H9 (cell line): ENCODE measurements around the gene DOCK9. TPM values are rescaled to one million over a fixed set of nuclear protein-coding genes. Genes with fewer than 3 reads are reported as not detected.

ENCODE experiments used
- DNase-seq: peaks from one replicate; pipeline ENCODE4 v3.0.0-alpha.2; 2017
- H2AFZ ChIP-seq: one replicate; pipeline ENCODE4 v1.6.1; 2013; ENCODE audit warnings: mild to moderate bottlenecking, low read length, control low read depth, moderate library complexity
- H2AK5ac ChIP-seq: 2 replicates; pipeline ENCODE4 v1.6.1; 2013; ENCODE audit warnings: low read length, control low read depth, mixed read lengths; ENCODE audit not compliant: insufficient read length
- H2BK120ac ChIP-seq: one replicate; pipeline ENCODE4 v1.6.1; 2013; ENCODE audit warnings: low read depth, mild to moderate bottlenecking, low read length, control low read depth, inconsistent platforms; ENCODE audit not compliant: poor library complexity, severe bottlenecking
- H2BK12ac ChIP-seq: 2 replicates; pipeline ENCODE4 v1.6.1; 2013; ENCODE audit warnings: low read length, control low read depth, mixed read lengths, low read depth; ENCODE audit not compliant: insufficient read length
- H2BK15ac ChIP-seq: 2 replicates; pipeline ENCODE4 v1.6.1; 2013; ENCODE audit warnings: low read depth, low read length, control low read depth
- H2BK20ac ChIP-seq: one replicate; pipeline ENCODE4 v1.6.1; 2013; ENCODE audit warnings: low read depth, mild to moderate bottlenecking, low read length, control low read depth, inconsistent platforms; ENCODE audit not compliant: poor library complexity, severe bottlenecking
- H2BK5ac ChIP-seq: 2 replicates; pipeline ENCODE4 v1.6.1; 2013; ENCODE audit warnings: low read length, control low read depth, mixed read lengths; ENCODE audit not compliant: insufficient read length
- H3K14ac ChIP-seq: 2 replicates; pipeline ENCODE4 v1.6.1; 2013; ENCODE audit warnings: low read length, control low read depth; ENCODE audit not compliant: insufficient read depth
- H3K18ac ChIP-seq: 2 replicates; pipeline ENCODE4 v1.6.1; 2013; ENCODE audit warnings: low read depth, mild to moderate bottlenecking, mixed read lengths, low read length, control low read depth; ENCODE audit not compliant: insufficient read length
- H3K23ac ChIP-seq: 2 replicates; pipeline ENCODE4 v1.6.1; 2013; ENCODE audit warnings: low read length, control low read depth, mixed read lengths, low read depth; ENCODE audit not compliant: insufficient read length
- H3K23me2 ChIP-seq: 2 replicates; pipeline ENCODE4 v1.6.1; 2013; ENCODE audit warnings: low read depth, mild to moderate bottlenecking, mixed read lengths, low read length, control low read depth; ENCODE audit not compliant: insufficient read length, poor library complexity, severe bottlenecking
- H3K27ac ChIP-seq: 2 replicates; pipeline ENCODE4 v1.5.1; 2013; ENCODE audit warnings: low read length, control low read depth, mixed read lengths, low read depth; ENCODE audit not compliant: insufficient read length
- H3K27me3 ChIP-seq: 2 replicates; pipeline ENCODE4 v1.6.1; 2013; ENCODE audit warnings: low read length, control low read depth, inconsistent platforms; ENCODE audit not compliant: insufficient read depth
- H3K4ac ChIP-seq: 2 replicates; pipeline ENCODE4 v1.6.1; 2013; ENCODE audit warnings: low read depth, mild to moderate bottlenecking, control low read depth, inconsistent platforms, low read length, moderate library complexity
- H3K4me1 ChIP-seq: 2 replicates; pipeline ENCODE4 v1.6.1; 2013; ENCODE audit warnings: low read length, control low read depth, inconsistent platforms; ENCODE audit not compliant: insufficient read depth
- H3K4me2 ChIP-seq: 2 replicates; pipeline ENCODE4 v1.6.1; 2013; ENCODE audit warnings: low read length, control low read depth, mixed read lengths; ENCODE audit not compliant: insufficient read length, insufficient read depth
- H3K56ac ChIP-seq: 2 replicates; pipeline ENCODE4 v1.6.1; 2013; ENCODE audit warnings: low read depth, mild to moderate bottlenecking, mixed read lengths, low read length, control low read depth; ENCODE audit not compliant: insufficient read length
- H3K79me1 ChIP-seq: 2 replicates; pipeline ENCODE4 v1.6.1; 2013; ENCODE audit warnings: low read depth, mild to moderate bottlenecking, moderate library complexity, low read length, control low read depth, inconsistent platforms; ENCODE audit not compliant: insufficient read depth, poor library complexity, severe bottlenecking
- H3K79me2 ChIP-seq: 2 replicates; pipeline ENCODE4 v1.6.1; 2013; ENCODE audit warnings: low read length, control low read depth, inconsistent platforms; ENCODE audit not compliant: insufficient read depth
- H3K9ac ChIP-seq: 2 replicates; pipeline ENCODE4 v1.6.1; 2013; ENCODE audit warnings: low read length, control low read depth, mixed read lengths; ENCODE audit not compliant: insufficient read length; ENCODE audit errors: extremely low read depth
- H3K9me3 ChIP-seq: one replicate; pipeline ENCODE4 v1.6.1; 2013; ENCODE audit warnings: low read depth, low read length, inconsistent platforms; ENCODE audit not compliant: control insufficient read depth
- H3T11ph ChIP-seq: one replicate; pipeline ENCODE4 v1.6.1; 2013; ENCODE audit warnings: mild to moderate bottlenecking, low read length, control low read depth, inconsistent platforms
- H4K20me1 ChIP-seq: one replicate; pipeline ENCODE4 v1.6.1; 2013; ENCODE audit not compliant: control insufficient read depth, insufficient read length, insufficient read depth
- H4K5ac ChIP-seq: 2 replicates; pipeline ENCODE4 v1.6.1; 2013; ENCODE audit warnings: low read depth, mild to moderate bottlenecking, mixed read lengths, low read length, control low read depth; ENCODE audit not compliant: insufficient read length
- H4K8ac ChIP-seq: replicated peaks from 2 replicates; pipeline ENCODE4 v1.6.1; 2013; ENCODE audit warnings: low read length, control low read depth, mixed read lengths, low read depth; ENCODE audit not compliant: insufficient read length
- H4K91ac ChIP-seq: 2 replicates; pipeline ENCODE4 v1.6.1; 2013; ENCODE audit warnings: low read depth, mild to moderate bottlenecking, moderate library complexity, mixed read lengths, low read length, control low read depth; ENCODE audit not compliant: insufficient read length
- H3K27ac Mint-ChIP-seq, 3 experiments: 2 replicates in 2 of 3; 3 replicates in 1 of 3; pipeline ENCODE4 v1.8.0; 2020 to 2021; ENCODE audit warnings: mixed read lengths in 3 of 3, mild to moderate bottlenecking in 1 of 3, moderate library complexity in 1 of 3
- H3K27me3 Mint-ChIP-seq: 2 replicates; pipeline ENCODE4 v1.8.0; 2021; ENCODE audit warnings: low read depth, mild to moderate bottlenecking, moderate library complexity, mixed read lengths
- H3K36me3 Mint-ChIP-seq, 3 experiments: 2 replicates in 2 of 3; 3 replicates in 1 of 3; pipeline ENCODE4 v1.8.0; 2020 to 2021; ENCODE audit warnings: low read depth in 3 of 3, mixed read lengths in 3 of 3; ENCODE audit not compliant: insufficient read depth in 1 of 3
- H3K4me1 Mint-ChIP-seq, 2 experiments: 2 replicates each; pipeline ENCODE4 v1.8.0; 2020; ENCODE audit warnings: mixed read lengths in 2 of 2
- H3K4me3 Mint-ChIP-seq, 2 experiments: 2 replicates in 1 of 2; 3 replicates in 1 of 2; pipeline ENCODE4 v1.8.0; 2020 to 2021; ENCODE audit warnings: mild to moderate bottlenecking in 2 of 2, mixed read lengths in 2 of 2, moderate library complexity in 1 of 2
- H3K9me3 Mint-ChIP-seq, 2 experiments: 2 replicates in 1 of 2; 3 replicates in 1 of 2; pipeline ENCODE4 v1.8.0; 2020; ENCODE audit warnings: mild to moderate bottlenecking in 2 of 2, mixed read lengths in 2 of 2, moderate library complexity in 1 of 2
- CTCF ChIP-seq: fragments of 200-600 bp; sonication (generic); conservative IDR thresholded peaks from 3 replicates; pipeline ENCODE4 v1.8.0; 2021; ENCODE audit warnings: antibody characterized with exemption, mild to moderate bottlenecking
- WGBS: extraction: QIAGEN DNeasy Blood & Tissue Kit; methylation state at CpG from one replicate; pipeline ENCODE4 v1.1.7; 2013; ENCODE audit warnings: missing lambda C conversion rate, low lambda C conversion rate, mixed read lengths; ENCODE audit not compliant: insufficient read length; ENCODE audit errors: extremely low coverage; 5-methylcytosine and 5-hydroxymethylcytosine counted together
- total RNA-seq: library from RNA; stranded (reverse); gene quantifications from 2 replicates; pipeline ENCODE4 v1.2.1, GENCODE V29; 2021

DOCK9 gene
- total RNA-seq, 1 experiment from 2014 or later, result 23.0 TPM

DNA sequence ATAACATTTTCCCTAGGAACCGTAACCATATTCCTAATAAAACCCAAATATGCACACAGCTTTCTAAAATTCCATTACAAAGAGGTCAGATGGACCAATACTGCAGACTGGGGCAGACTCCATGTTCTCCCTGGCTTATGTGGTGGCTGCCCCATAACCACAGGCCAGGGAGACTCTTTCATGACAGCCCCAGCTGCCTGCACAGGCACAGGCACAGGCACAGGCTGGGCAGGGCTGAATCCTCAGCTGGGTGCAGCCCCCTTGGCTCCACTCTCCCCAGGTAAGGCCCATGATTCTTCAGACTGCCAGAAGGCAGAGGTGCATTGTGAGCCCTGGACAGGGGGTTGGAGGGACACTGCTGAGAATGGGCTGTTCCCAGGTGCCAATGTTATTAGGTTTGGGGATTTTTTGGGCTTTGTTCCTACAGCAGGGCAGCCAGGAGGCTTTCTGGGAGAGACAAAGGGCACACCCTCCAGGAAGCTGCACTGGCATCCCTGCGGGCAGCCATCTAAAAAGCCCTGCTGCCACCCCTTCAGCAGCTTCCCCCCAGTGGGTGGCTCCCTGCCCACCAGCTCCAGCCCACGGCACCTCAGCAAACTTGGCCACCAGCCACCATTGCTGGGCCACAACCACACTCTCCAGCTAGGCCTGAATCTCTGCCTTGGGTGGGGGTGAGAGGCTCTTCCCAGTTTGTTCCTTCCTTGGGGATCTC lies 20.0 kb downstream of the DOCK9 start:
- no peak overlapping the region for H3K4ac ChIP-seq
- WGBS, result no CpG with 5 or more reads among the region's 3 CpGs
- no peak overlapping the region for H3T11ph ChIP-seq
- H2BK120ac ChIP-seq, result no peak overlapping the region
- no peak overlapping the region for H3K23ac ChIP-seq
- Mint-ChIP-seq H3K27me3 (no peaks in the 10 kb centered on the region), H3K4me3 (no peak overlapping the region), H3K36me3 (no peaks in the 10 kb centered on the region), H3K4me1 (peaks cover 18 to 26% of the 10 kb centered on the region in 2 experiments), H3K9me3 (no peaks in the 10 kb centered on the region), H3K27ac (peak overlapping the region in 1 of 3 experiments; percentile 59; a peak in 1 of 7 replicates)
- no peak overlapping the region for H2BK5ac ChIP-seq
- no peak overlapping the region for H3K4me2 ChIP-seq
- H4K8ac ChIP-seq, result no peak overlapping the region
- H4K20me1 ChIP-seq, result peaks cover 3% of the 10 kb centered on the region
- H3K9ac ChIP-seq, result no peak overlapping the region
- H3K9me3 ChIP-seq, result no peaks in the 10 kb centered on the region
- H3K14ac ChIP-seq, result peak overlapping the region; percentile 32; the same call in 1 of the 2 replicates
- no peak overlapping the region for H3K56ac ChIP-seq
- no peaks in the 10 kb centered on the region for H3K23me2 ChIP-seq
- H2AK5ac ChIP-seq, result no peak overlapping the region
- DNase-seq, result no peak
- H4K5ac ChIP-seq, result no peak overlapping the region
- no peaks in the 10 kb centered on the region; the same call in 1 of the 2 replicates for H3K4me1 ChIP-seq
- H3K27ac ChIP-seq, result no peak overlapping the region
- no peak overlapping the region for H3K18ac ChIP-seq
- TF ChIP-seq CTCF, result no peak
- H2AFZ ChIP-seq, result no peak overlapping the region
- H3K79me2 ChIP-seq, result no peaks in the 10 kb centered on the region
- H2BK15ac ChIP-seq, result no peak overlapping the region
- no peak overlapping the region for H4K91ac ChIP-seq
- H3K27me3 ChIP-seq, result no peaks in the 10 kb centered on the region
- H3K79me1 ChIP-seq, result no peaks in the 10 kb centered on the region
- no peak overlapping the region for H2BK12ac ChIP-seq
- H2BK20ac ChIP-seq, result no peak overlapping the region
